Epithelial cell of proximal tubule (primary cell): ENCODE results near the gene BACE1-AS. TPM values are rescaled to one million over a fixed set of nuclear protein-coding genes. Genes with fewer than 3 reads are reported as not detected.
"Not testable (repeated sequence)": the region's sequence is repeated elsewhere in the genome, so short reads cannot be mapped to it uniquely, and the experiment has no call there.

Source experiments
- DNase-seq: peaks from one replicate; pipeline ENCODE4 v3.0.0-alpha.2; 2011; ENCODE audit warnings: low read depth
- H3K4me3 ChIP-seq: 2 replicates; pipeline ENCODE4 v1.5.1; 2011; ENCODE audit warnings: low read depth, mild to moderate bottlenecking, low read length
- CTCF ChIP-seq: conservative IDR thresholded peaks from 2 replicates; pipeline ENCODE4 v1.5.1; 2012; ENCODE audit warnings: low read depth, mild to moderate bottlenecking, low read length
- total RNA-seq: library from RNA; depleted of rRNA; stranded (reverse); fragments of >200 nt; gene quantifications from 2 replicates; pipeline ENCODE4 v1.2.3, GENCODE V29; 2015

The BACE1-AS gene
- total RNA-seq, 1 donor from 2014 or later: 6.6 TPM

- TF ChIP-seq CTCF: no peak
- no peak overlapping the region for H3K4me3 ChIP-seq
- no peak for DNase-seq
Measured at GRCh38 chr11:117259417-117259816, 31.7 kb upstream of the BACE1-AS start.

- H3K4me3 ChIP-seq, DNase-seq: not testable (repeated sequence)
Measured at GRCh38 chr11:117264624-117265323, 26.4 kb upstream of the BACE1-AS start.

- DNase-seq: no peak
- TF ChIP-seq CTCF: no peak
- H3K4me3 ChIP-seq: no peak overlapping the region
Measured at GRCh38 chr11:117265745-117266144, 25.4 kb upstream of the BACE1-AS start.

- no peak overlapping the region for H3K4me3 ChIP-seq
- DNase-seq: no peak
- TF ChIP-seq CTCF: no peak
Measured at GRCh38 chr11:117269856-117270255, 21.3 kb upstream of the BACE1-AS start.

GRCh38 chr11:117271208-117271607 lies 19.9 kb upstream of the BACE1-AS start:
- no peak for TF ChIP-seq CTCF
- no peak for DNase-seq
- no peak overlapping the region for H3K4me3 ChIP-seq

GRCh38 chr11:117272175-117272574 lies 19.0 kb upstream of the BACE1-AS start:
- H3K4me3 ChIP-seq, DNase-seq: not testable (repeated sequence)

- DNase-seq: no peak
Measured at GRCh38 chr11:117273550-117274289, 17.4 kb upstream of the BACE1-AS start.

More at GRCh38 chr11:117273550-117274289, 17.4 kb upstream of the BACE1-AS start:
- no peak overlapping the region for H3K4me3 ChIP-seq
- TF ChIP-seq CTCF: no peak
